ENCODE measurements around the gene MOGAT3.
"Not testable (repeated sequence)": the region's sequence is repeated elsewhere in the genome, so short reads cannot be mapped to it uniquely, and the experiment has no call there.

Gene MOGAT3

GRCh38 chr7:101203740-101204738 lies 3.2 kb upstream of the MOGAT3 start:
- peak in 2 of 5 donors; percentile 16 to 21 for DNase-seq

- DNase-seq: no peak
Measured at GRCh38 chr7:101202603-101202918, 1.7 kb upstream of the MOGAT3 start.

GRCh38 chr7:101201695-101202602 lies 1.1 kb upstream of the MOGAT3 start:
- no peak for DNase-seq

- no peak for DNase-seq
Measured at GRCh38 chr7:101200504-101200861, 353 bp downstream of the MOGAT3 start.

- DNase-seq: not testable (repeated sequence)
Measured at GRCh38 chr7:101199522-101199921, 1.3 kb downstream of the MOGAT3 start.

- no peak for DNase-seq
Measured at GRCh38 chr7:101198476-101198875, 2.4 kb downstream of the MOGAT3 start.

GRCh38 chr7:101197991-101198390 lies 2.8 kb downstream of the MOGAT3 start:
- no peak for DNase-seq

- DNase-seq: no peak
Measured at GRCh38 chr7:101195884-101196283, 5.0 kb downstream of the MOGAT3 start.

- no peak for DNase-seq
Measured at GRCh38 chr7:101189109-101189508, 11.7 kb downstream of the MOGAT3 start.

- DNase-seq: no peak
Measured at GRCh38 chr7:101186844-101187428, 13.9 kb downstream of the MOGAT3 start.

GRCh38 chr7:101186194-101186593 lies 14.6 kb downstream of the MOGAT3 start:
- DNase-seq: no peak

GRCh38 chr7:101185258-101185839 lies 15.5 kb downstream of the MOGAT3 start:
- no peak for DNase-seq

- DNase-seq: no peak
Measured at GRCh38 chr7:101180130-101180755, 20.6 kb downstream of the MOGAT3 start, which contains the start of gene NAT16. Gene NAT16 (minus strand): TSS chr7:101180293. CDS start chr7:101174807, 5,486 bp downstream.

GRCh38 chr7:101179713-101180112 lies 21.1 kb downstream of the MOGAT3 start:
- no peak for DNase-seq

- no peak for DNase-seq
Measured at GRCh38 chr7:101179117-101179516, 21.7 kb downstream of the MOGAT3 start.

GRCh38 chr7:101177644-101178043 lies 23.2 kb downstream of the MOGAT3 start:
- no peak for DNase-seq

GRCh38 chr7:101175664-101176063 lies 25.2 kb downstream of the MOGAT3 start:
- DNase-seq: no peak

GRCh38 chr7:101174322-101174854 lies 26.4 kb downstream of the MOGAT3 start:
- DNase-seq: no peak

GRCh38 chr7:101173752-101174244 lies 27.0 kb downstream of the MOGAT3 start:
- peak in 4 of 5 donors; percentile 39 to 79 (median 47) for DNase-seq

GRCh38 chr7:101172854-101173751 lies 27.7 kb downstream of the MOGAT3 start:
- no peak for DNase-seq

Data from T-helper 1 cell (primary cell).